HepG2 (cell line): ENCODE results near the gene C5orf58.

Source experiments
- ATF3 ChIP-seq: sonication (generic); formaldehyde crosslinking; IDR thresholded peaks from 2 replicates; pipeline ENCODE4 v1.4.0; 2020; ENCODE audit warnings: missing genetic modification reagents
- POLR2A ChIP-seq, 2 experiments: IDR thresholded peaks; 2 replicates each; pipeline ENCODE4 v1.6.1; 2011; ENCODE audit warnings: low read depth in 2 of 2, low read length in 2 of 2, mild to moderate bottlenecking in 1 of 2, moderate library complexity in 1 of 2; ENCODE audit not compliant: insufficient read depth in 1 of 2
- TOPORS ChIP-seq: sonication (generic); formaldehyde crosslinking; IDR thresholded peaks from 2 replicates; pipeline ENCODE4 v1.8.0; 2023; ENCODE audit warnings: mild to moderate bottlenecking, missing genetic modification reagents

GRCh38 chr5:170294556-170294955 is 61.8 kb downstream of the C5orf58 start:
- no peak for TF ChIP-seq TOPORS (CRISPR knock-in tag)
- no peak for TF ChIP-seq POLR2A (IDR thresholded peaks at IDR 0.05; ENCODE audit: insufficient read depth in 1 of 2, low read depth in 2 of 2, low read length in 2 of 2)
- no peak for TF ChIP-seq ATF3 (CRISPR knock-in tag)
